ENCODE measurements around the gene FAM227B. TPM values are rescaled to one million over a fixed set of nuclear protein-coding genes. Genes with fewer than 3 reads are reported as not detected.

Gene FAM227B
- total RNA-seq, 2 donors from 2014 or later: 8.3 to 12.9 TPM

DNA sequence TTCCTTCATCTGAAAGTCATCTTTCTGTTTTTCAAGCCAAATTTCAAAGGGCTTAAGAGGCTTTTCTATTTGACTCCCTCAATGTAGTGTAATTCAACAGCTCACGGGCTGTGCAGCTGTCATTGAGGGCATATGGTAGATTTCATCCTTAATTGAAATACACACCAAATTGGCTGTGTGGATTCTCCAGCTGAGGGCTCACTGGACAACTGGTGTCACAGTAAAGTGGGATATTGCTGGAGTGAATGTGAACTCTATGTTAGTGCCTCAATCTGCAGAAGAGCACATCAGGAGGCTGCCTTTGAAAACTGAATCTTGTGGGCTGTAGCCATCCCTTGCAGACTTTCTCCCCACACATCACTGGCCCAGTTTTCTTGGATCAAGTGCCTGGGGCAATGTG lies 330.4 kb downstream of the FAM227B start:
- 30% methylated on average over 1 of the region's 1 CpG for WGBS
- Histone ChIP-seq H3K9me3 (no peaks in the 10 kb centered on the region), H3K36me3 (no peaks in the 10 kb centered on the region), H3K27ac (no peak overlapping the region), H3K4me3 (no peak overlapping the region), H3K27me3 (replicated peaks; ENCODE audit: insufficient read depth) (no peaks in the 10 kb centered on the region), H3K4me1 (replicated peaks) (no peaks in the 10 kb centered on the region)
- intact Hi-C loops (cut with DNase I): no loop called here
- TF ChIP-seq, protein P1, sequence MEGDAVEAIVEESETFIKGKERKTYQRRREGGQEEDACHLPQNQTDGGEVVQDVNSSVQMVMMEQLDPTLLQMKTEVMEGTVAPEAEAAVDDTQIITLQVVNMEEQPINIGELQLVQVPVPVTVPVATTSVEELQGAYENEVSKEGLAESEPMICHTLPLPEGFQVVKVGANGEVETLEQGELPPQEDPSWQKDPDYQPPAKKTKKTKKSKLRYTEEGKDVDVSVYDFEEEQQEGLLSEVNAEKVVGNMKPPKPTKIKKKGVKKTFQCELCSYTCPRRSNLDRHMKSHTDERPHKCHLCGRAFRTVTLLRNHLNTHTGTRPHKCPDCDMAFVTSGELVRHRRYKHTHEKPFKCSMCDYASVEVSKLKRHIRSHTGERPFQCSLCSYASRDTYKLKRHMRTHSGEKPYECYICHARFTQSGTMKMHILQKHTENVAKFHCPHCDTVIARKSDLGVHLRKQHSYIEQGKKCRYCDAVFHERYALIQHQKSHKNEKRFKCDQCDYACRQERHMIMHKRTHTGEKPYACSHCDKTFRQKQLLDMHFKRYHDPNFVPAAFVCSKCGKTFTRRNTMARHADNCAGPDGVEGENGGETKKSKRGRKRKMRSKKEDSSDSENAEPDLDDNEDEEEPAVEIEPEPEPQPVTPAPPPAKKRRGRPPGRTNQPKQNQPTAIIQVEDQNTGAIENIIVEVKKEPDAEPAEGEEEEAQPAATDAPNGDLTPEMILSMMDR (IDR thresholded peaks at IDR 0.05): no peak
- TF ChIP-seq POLR2AphosphoS5 (IDR thresholded peaks at IDR 0.05) (no peak), POLR2A (IDR thresholded peaks at IDR 0.05) (no peak)
- DNase-seq (ENCODE audit: low spot score): no peak

DNA sequence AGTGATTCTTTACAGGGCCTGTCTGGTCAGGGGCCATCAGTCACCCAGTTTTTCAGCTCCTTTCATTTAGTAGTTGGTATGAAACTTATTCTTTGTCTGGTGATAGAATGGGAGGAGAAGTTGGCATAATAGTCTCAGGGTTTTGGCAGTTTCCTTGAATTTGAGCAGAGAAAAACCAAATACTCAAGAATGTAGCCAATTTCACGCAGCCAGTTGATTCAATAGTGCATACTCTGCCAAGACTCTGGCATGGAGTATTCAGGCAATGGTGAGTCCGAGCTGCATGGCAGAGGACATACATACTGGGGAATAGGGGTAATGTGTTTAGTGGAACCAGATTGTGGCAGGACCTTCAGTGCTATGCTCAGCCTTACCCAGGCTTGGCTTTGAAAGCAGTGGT lies 332.2 kb downstream of the FAM227B start:
- no peaks in the 10 kb centered on the region for H3K27me3 ChIP-seq (replicated peaks; ENCODE audit: insufficient read depth)
- TF ChIP-seq, protein P1 (IDR thresholded peaks at IDR 0.05): no peak
- no peak for TF ChIP-seq POLR2A (IDR thresholded peaks at IDR 0.05)
- no peak for DNase-seq (ENCODE audit: low spot score)
- H3K9me3 ChIP-seq: no peaks in the 10 kb centered on the region
- no peaks in the 10 kb centered on the region for H3K4me1 ChIP-seq (replicated peaks)
- H3K36me3 ChIP-seq: no peaks in the 10 kb centered on the region
- no peak overlapping the region for H3K27ac ChIP-seq
- H3K4me3 ChIP-seq: no peak overlapping the region
- 55% methylated on average over 2 of the region's 2 CpGs for WGBS
- intact Hi-C loops (cut with DNase I): no loop called here

DNA sequence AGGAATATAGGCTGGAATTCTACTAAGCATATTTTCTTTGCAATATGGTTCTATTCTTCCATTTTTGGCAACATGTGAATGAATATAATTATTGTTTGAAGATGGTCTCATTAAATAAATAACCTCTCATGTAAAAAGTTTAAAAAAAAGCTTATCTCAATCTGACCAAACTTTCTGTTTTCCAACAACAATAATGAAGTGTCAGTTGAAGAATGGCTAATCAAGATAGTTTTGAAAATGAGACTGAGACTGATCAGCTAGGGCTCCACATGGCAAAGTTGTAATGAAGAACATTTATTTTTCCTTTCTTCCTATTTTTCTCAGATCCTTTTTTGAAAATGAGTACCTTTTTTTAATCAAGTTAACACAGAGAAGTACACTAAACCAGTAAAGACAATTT lies 333.1 kb downstream of the FAM227B start:
- TF ChIP-seq, protein P1 (IDR thresholded peaks at IDR 0.05): no peak
- TF ChIP-seq POLR2AphosphoS5 (IDR thresholded peaks at IDR 0.05) (no peak), POLR2A (IDR thresholded peaks at IDR 0.05) (no peak)
- H3K27me3 ChIP-seq (replicated peaks; ENCODE audit: insufficient read depth): no peaks in the 10 kb centered on the region
- intact Hi-C loops (cut with DNase I): no loop called here
- H3K9me3 ChIP-seq: no peaks in the 10 kb centered on the region
- H3K4me3 ChIP-seq: no peak overlapping the region
- no peak overlapping the region for H3K27ac ChIP-seq
- no peaks in the 10 kb centered on the region for H3K36me3 ChIP-seq
- no peak for DNase-seq (ENCODE audit: low spot score)
- H3K4me1 ChIP-seq (replicated peaks): no peaks in the 10 kb centered on the region

DNA sequence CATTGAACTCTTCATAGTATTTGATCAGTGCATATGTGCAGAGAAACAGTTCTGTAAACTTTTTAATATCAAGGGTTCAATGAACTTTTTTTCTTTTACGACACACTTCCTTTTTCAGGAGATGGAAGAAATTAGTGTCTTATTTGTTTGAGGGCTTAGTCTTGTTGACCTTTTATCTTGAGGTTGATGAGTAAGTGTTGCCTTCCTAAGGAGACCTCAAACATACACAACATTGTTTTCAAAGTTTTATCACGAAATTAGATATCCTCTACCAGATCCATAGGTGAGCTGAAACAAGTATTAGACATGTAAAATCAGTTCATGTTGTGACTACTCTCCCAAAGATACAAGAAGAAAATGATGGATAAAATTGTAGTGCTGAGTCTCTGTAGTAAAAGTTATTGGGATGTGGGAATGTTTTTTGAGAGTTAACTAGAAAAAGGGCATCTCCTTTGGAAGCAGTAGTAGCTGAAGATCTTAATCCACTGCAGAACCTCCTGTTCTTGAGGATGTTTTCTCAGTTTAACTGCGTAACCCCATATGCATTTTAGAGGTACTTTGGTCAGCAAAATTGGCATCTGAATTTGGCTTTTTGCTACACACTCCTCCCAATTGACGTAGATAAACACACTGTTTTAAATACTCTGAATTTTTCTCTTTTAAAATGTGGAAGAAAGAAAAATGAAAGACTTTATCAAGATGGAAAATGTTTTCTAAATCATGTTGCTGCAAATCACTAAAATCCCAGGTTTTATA lies 333.8 kb downstream of the FAM227B start:
- WGBS: 85% methylated on average over 4 of the region's 4 CpGs
- TF ChIP-seq POLR2A (IDR thresholded peaks at IDR 0.05) (no peak), POLR2AphosphoS5 (IDR thresholded peaks at IDR 0.05) (no peak)
- TF ChIP-seq, protein P1 (IDR thresholded peaks at IDR 0.05): no peak
- no peak for DNase-seq (ENCODE audit: low spot score)
- Histone ChIP-seq H3K4me3 (no peak overlapping the region), H3K36me3 (no peaks in the 10 kb centered on the region), H3K27ac (no peak overlapping the region), H3K9me3 (no peaks in the 10 kb centered on the region), H3K4me1 (replicated peaks) (no peaks in the 10 kb centered on the region), H3K27me3 (replicated peaks; ENCODE audit: insufficient read depth) (no peaks in the 10 kb centered on the region)
- intact Hi-C loops (cut with DNase I): no loop called here

DNA sequence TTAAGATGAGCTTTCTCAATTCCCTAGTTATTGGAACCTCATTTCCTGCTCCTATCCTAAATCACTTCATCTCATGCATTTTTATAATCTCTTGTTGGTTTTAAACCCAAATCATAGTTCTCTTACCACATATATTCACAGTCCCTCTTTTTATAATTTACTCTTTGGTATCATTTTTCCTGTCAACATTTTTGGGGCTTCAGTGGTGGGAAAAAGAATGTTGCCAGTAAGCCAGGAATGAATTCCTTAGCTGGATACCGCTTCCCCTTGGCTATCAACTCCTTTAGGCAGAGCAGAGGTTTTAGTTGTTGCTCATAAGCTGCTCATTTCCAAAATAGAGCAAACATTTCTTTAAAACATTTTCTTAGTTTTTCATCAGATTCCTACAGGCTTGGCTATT lies 338.3 kb downstream of the FAM227B start:
- Histone ChIP-seq H3K4me1 (replicated peaks) (no peaks in the 10 kb centered on the region), H3K4me3 (no peak overlapping the region), H3K27me3 (replicated peaks; ENCODE audit: insufficient read depth) (no peaks in the 10 kb centered on the region), H3K36me3 (no peaks in the 10 kb centered on the region), H3K9me3 (no peaks in the 10 kb centered on the region), H3K27ac (no peak overlapping the region)
- 87% methylated on average over 1 of the region's 1 CpG for WGBS
- intact Hi-C loops (cut with DNase I): no loop called here
- no peak for DNase-seq (ENCODE audit: low spot score)
- TF ChIP-seq, protein P1 (IDR thresholded peaks at IDR 0.05): no peak
